ENCODE results near the gene COX7A2L.

The COX7A2L gene

GRCh38 chr2:42314892-42315468 lies 46.0 kb downstream of the COX7A2L start:
- peak; percentile 84 for DNase-seq

GRCh38 chr2:42312106-42312505 lies 48.9 kb downstream of the COX7A2L start:
- no peak for DNase-seq

GRCh38 chr2:42310007-42310515 lies 51.0 kb downstream of the COX7A2L start:
- DNase-seq = no peak

GRCh38 chr2:42309366-42309765 lies 51.7 kb downstream of the COX7A2L start:
- DNase-seq = no peak

- DNase-seq = no peak
Measured at GRCh38 chr2:42307180-42307579, 53.8 kb downstream of the COX7A2L start.

GRCh38 chr2:42304059-42304713 lies 56.8 kb downstream of the COX7A2L start:
- DNase-seq = no peak

GRCh38 chr2:42303252-42303651 lies 57.8 kb downstream of the COX7A2L start:
- no peak for DNase-seq

GRCh38 chr2:42300527-42300926 lies 60.5 kb downstream of the COX7A2L start:
- no peak for DNase-seq
